Measurements from ENCODE around the gene CNPPD1.
"Not testable (repeated sequence)": the region's sequence is repeated elsewhere in the genome, so short reads cannot be mapped to it uniquely, and the experiment has no call there.

The CNPPD1 gene

GRCh38 chr2:219207884-219208740, 31.4 kb upstream of the CNPPD1 start:
- DNase-seq: no peak

GRCh38 chr2:219207134-219207883, 30.6 kb upstream of the CNPPD1 start:
- no peak for DNase-seq

- DNase-seq: peak; percentile 93 to 97
Measured at GRCh38 chr2:219206328-219207133, 29.8 kb upstream of the CNPPD1 start, which contains the start of gene ZFAND2B. TSS of gene ZFAND2B (plus strand) at chr2:219206782. CDS start at chr2:219206988, 206 bp downstream.

GRCh38 chr2:219205981-219206327, 29.2 kb upstream of the CNPPD1 start:
- no peak for DNase-seq

- no peak for DNase-seq
Measured at GRCh38 chr2:219205165-219205538, 28.4 kb upstream of the CNPPD1 start.

GRCh38 chr2:219204425-219205164, 27.9 kb upstream of the CNPPD1 start:
- no peak for DNase-seq

- DNase-seq: not testable (repeated sequence)
Measured at GRCh38 chr2:219201331-219201730, 24.6 kb upstream of the CNPPD1 start.

GRCh38 chr2:219200502-219201326, 24.0 kb upstream of the CNPPD1 start:
- DNase-seq: not testable (repeated sequence)

- DNase-seq: no peak
Measured at GRCh38 chr2:219199470-219200211, 22.9 kb upstream of the CNPPD1 start.

GRCh38 chr2:219198974-219199373, 22.2 kb upstream of the CNPPD1 start:
- DNase-seq: no peak

GRCh38 chr2:219197388-219197787, 20.7 kb upstream of the CNPPD1 start:
- DNase-seq: no peak

- DNase-seq: no peak
Measured at GRCh38 chr2:219186754-219187456, 10.2 kb upstream of the CNPPD1 start.

- no peak for DNase-seq
Measured at GRCh38 chr2:219184121-219184520, 7.4 kb upstream of the CNPPD1 start.

- DNase-seq: no peak
Measured at GRCh38 chr2:219183151-219183772, 6.5 kb upstream of the CNPPD1 start.

GRCh38 chr2:219182331-219183150, 5.8 kb upstream of the CNPPD1 start:
- no peak for DNase-seq

- DNase-seq: no peak
Measured at GRCh38 chr2:219181531-219181930, 4.8 kb upstream of the CNPPD1 start.

GRCh38 chr2:219180961-219181360, 4.2 kb upstream of the CNPPD1 start:
- no peak for DNase-seq

- no peak for DNase-seq
Measured at GRCh38 chr2:219179601-219180465, 3.1 kb upstream of the CNPPD1 start.

Data from stimulated activated CD4-positive, alpha-beta T cell treated with anti-CD3 and anti-CD28 coated beads, Interleukin-4, amount 100 ng/mL, for 4 hours (primary cell).